Activated CD4-positive, alpha-beta T cell treated with anti-CD3 and anti-CD28 coated beads, Interleukin-2, amount 50 U/mL, for 4 hours (primary cell): ENCODE results near the gene LPIN2.
"Not testable (repeated sequence)": the region's sequence is repeated elsewhere in the genome, so short reads cannot be mapped to it uniquely, and the experiment has no call there.

Source experiments
- DNase-seq, 2 experiments: peaks; one replicate each; pipeline ENCODE4 v3.0.0-alpha.2; 2020

Gene LPIN2

GRCh38 chr18:3013024-3013804, at the start of gene LPIN2:
Gene LPIN2, minus strand, starts transcription at chr18:3013144. Its CDS starts 52,304 bp downstream, at chr18:2960840.
- DNase-seq = peak; percentile 92 to 94

GRCh38 chr18:3061581-3062312, 48.8 kb upstream of the LPIN2 start:
- DNase-seq = peak in 1 of 2 experiments; percentile 10

GRCh38 chr18:3060667-3061580, 48.0 kb upstream of the LPIN2 start:
- DNase-seq = peak; percentile 24 to 31

- no peak for DNase-seq
These were observed 46.3 kb upstream of the LPIN2 start for GRCh38 chr18:3059272-3059671.

- no peak for DNase-seq
These were observed 45.6 kb upstream of the LPIN2 start for GRCh38 chr18:3058328-3059191.

GRCh38 chr18:3057526-3057925, 44.6 kb upstream of the LPIN2 start:
- no peak for DNase-seq

- no peak for DNase-seq
These were observed 43.4 kb upstream of the LPIN2 start for GRCh38 chr18:3056311-3056710.

- no peak for DNase-seq
These were observed 42.9 kb upstream of the LPIN2 start for GRCh38 chr18:3055816-3056215.

- DNase-seq = no peak
These were observed 42.3 kb upstream of the LPIN2 start for GRCh38 chr18:3055186-3055728.

- no peak for DNase-seq
These were observed 41.8 kb upstream of the LPIN2 start for GRCh38 chr18:3054780-3055179.

- no peak for DNase-seq
These were observed 41.3 kb upstream of the LPIN2 start for GRCh38 chr18:3054214-3054613.

- no peak for DNase-seq
These were observed 40.1 kb upstream of the LPIN2 start for GRCh38 chr18:3053081-3053480.

GRCh38 chr18:3052411-3052758, 39.4 kb upstream of the LPIN2 start:
- no peak for DNase-seq

- DNase-seq = no peak
These were observed 38.9 kb upstream of the LPIN2 start for GRCh38 chr18:3051718-3052410.

- DNase-seq = not testable (repeated sequence)
These were observed 37.0 kb upstream of the LPIN2 start for GRCh38 chr18:3049897-3050454.

GRCh38 chr18:3048820-3049349, 35.9 kb upstream of the LPIN2 start:
- DNase-seq = no peak

- no peak for DNase-seq
These were observed 35.2 kb upstream of the LPIN2 start for GRCh38 chr18:3048121-3048520.

GRCh38 chr18:3046216-3046808, 33.4 kb upstream of the LPIN2 start:
- no peak for DNase-seq

- DNase-seq = no peak
These were observed 32.2 kb upstream of the LPIN2 start for GRCh38 chr18:3044931-3045698.
